SHP77 (cell line): ENCODE data around the gene RAB1B.
"Not testable (repeated sequence)": the region's sequence is repeated elsewhere in the genome, so short reads cannot be mapped to it uniquely, and the experiment has no call there.

Experiments
- DNase-seq, 2 experiments: peaks; one replicate each; lab custom pipeline; 2025; lab: John Stamatoyannopoulos, UW

The RAB1B gene

DNA sequence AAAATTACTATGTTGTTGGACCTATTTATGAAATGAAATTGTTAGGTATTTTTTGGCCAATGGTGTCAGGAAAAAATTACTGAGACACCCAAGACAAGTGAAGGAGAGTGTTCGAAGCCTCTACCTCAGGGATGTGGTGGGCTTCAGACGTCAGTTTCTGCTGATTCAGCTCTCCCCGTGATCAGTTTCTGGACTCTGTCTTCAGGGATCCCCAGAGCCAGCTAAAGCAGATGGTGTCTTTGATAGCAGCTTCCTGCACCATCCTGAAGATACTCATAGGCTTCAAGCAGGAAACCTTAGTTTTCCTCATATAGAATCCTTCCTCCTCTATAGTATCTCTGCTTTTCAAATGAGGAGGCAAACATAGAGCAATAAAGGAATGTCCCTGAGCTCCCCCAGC lies 41.0 kb downstream of the RAB1B start:
- DNase-seq = no peak

DNA sequence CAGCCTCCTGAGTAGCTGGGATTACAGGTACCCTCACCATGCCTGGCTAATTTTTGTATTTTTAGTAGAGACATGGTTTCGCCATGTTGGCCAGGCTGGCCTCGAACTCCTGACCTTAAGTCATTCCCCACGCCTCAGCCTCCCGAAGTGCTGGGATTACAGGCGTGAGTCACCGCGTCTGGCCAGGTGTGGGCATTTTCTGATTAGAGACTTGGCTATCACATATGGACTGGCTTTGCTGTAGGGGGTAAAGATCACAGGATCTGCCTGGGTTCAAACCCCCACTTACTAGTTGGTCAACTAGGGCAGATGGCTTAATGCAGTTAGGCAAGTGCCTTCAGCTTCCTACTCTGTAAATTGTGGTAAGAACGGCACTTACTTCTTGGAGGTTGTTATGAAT lies 41.9 kb downstream of the RAB1B start:
- no peak for DNase-seq

DNA sequence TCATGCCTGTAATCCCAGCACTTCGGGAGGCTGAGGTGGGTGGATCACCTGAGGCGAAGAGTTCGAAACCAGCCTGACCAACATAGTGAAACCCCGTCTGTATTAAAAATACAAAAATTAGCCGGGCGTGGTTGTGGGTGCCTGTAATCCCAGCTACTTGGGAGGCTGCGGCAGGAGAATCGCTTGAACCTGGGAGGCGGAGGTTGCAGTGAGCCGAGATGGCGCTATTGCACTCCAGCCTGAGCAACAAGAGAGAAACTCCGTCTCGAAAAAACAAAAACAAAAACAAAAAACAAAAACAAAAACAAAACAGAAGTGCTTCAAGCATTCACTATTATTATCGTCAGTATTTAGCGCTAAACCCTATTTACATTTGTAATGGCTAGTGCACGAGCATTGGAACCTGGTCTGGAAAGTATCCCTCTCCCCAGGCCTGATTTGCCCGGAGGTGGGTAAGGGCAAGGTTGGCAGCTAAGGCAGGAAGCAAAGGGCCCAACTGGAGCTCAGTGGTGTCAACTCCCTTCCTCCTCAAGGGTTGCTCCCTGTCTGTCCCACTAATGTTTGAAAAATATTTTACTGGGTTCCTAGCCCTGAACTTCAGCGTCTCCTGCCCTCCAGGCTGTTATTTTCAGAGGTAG lies 42.5 kb downstream of the RAB1B start:
- not testable (repeated sequence) for DNase-seq

DNA sequence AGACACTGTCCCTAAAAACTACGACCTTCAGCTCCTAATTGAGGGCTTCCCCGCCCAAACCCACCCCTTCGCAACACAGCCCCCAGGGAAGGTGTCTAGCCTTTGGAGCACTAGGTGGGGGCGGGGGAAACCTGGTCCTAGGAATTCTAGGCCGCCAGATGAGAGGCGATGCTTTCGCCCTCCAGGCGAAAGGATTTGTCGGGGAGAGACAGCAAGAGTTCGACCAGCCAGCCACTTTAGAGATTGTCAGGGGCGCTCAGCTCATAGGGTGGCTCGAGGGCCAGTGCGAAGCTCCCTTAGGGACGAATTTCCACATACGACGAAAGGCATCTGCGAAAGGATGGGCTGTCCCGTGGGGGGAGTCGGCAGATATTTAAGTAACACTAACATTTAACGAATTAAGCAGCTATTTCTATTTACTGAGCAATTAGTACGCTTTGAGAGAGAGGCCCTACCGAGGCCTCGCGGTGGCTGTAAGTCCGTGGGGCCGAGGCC lies 43.1 kb downstream of the RAB1B start:
- peak in 1 of 2 experiments; percentile 68 for DNase-seq

DNA sequence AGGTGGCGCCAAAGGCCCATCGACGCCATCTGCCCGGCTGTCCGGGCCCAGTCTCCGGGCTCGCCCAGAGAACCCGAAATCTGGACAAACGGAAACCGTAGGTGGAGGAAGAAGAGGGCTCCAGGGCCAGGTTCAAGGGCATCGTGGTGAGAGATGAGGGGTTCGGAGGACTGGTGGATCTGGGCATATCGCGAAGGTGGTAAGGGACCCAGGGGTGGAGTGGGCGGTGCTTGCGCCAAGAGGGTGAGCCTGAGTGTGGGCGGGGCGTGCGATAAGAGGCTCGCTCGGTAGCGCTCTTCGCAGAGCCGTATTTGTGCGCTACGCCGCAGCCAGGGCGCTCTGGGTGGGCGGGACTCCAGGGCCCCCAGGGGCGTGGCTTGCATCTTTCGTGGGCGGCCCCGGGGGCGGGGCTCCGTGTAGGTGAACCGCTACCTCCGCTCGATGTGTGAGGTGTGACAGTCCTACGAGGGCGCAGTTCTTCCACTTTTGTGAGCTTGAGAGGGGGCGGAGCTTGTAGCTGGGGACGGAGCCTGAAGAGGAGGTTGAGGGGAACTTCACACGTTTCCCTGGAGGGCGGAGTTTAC lies 43.6 kb downstream of the RAB1B start:
- DNase-seq = peak; percentile 95 to 96

DNA sequence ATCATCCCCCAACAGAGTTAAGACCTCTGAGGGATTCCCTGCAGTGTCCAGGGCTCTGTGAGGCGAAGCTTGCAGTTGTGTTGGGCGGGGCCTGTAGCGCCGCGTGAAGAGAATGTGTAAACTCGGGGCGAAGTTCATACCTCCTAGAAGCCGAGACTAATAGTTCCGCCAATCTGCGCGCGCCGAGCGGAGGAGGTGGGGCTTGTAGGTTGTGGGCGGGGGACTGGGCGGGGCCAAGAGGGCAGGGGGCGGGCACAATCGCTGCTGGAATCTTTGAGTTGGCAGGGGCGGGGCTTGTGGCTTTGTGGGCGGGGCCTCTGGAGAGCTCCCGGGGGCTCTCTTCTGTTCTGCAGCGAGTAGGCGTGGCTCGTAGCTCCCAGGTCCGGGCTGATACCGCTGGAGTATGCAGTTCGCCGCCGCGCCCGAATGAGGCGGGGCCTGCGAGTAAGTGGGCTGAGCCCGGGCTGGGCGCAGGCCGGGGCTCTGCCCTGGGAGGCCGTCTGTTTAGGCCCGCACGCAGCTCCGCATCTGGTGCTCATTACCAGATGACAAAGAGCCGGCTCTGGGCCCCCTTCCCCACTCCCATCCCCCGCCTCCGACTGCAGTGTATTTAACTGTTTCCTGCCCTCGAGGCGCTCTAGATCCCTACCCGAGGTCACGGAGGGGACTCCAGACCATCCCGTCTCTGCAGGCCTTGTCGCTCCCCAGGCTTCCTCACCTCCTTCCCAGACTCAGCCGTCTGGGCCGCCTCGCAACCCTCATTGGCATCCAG lies 44.3 kb downstream of the RAB1B start:
- DNase-seq = peak; percentile 97 to 99

DNA sequence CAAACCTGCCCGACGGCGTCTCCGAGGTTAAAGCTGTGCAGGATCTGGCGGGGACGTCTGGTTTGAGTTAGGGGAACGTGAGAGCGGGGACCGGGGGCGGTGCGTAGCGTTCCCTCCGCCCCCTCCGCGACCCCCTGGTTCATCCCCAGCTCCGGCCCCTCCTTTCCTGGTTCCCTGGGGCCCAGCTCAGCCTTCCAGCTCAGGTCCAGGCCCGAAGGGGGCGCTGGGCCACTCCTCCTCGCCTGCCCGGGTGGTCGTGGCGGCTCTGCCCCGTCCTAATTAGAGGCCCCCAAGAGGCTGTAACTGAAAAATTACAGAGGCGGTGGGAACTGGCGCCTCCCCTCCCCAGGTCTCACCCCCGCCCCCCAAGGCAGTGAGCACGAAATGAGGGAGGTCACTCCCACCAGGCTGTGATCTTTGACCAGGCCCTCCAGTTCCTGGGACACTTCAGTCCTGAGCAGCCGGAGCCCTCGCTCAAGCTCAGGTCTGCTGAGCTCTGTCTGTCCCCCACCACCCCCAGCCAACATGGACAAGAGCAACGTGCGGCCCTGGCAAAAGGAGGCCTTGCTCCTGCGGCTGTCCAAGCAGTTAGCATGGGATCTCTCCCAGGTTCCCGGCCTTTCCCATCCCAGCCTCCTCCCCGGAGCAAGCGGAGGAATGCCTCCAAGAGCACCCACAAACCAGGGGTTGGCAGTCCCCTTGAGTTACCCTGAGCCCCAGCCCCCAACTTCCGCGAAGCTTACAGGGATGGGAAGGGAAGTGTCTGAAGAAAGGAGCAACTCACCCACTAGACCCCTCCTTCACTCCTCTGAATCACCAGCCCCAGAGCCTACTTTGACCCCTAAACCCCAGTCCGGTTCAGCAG lies 45.1 kb downstream of the RAB1B start:
- no peak for DNase-seq

DNA sequence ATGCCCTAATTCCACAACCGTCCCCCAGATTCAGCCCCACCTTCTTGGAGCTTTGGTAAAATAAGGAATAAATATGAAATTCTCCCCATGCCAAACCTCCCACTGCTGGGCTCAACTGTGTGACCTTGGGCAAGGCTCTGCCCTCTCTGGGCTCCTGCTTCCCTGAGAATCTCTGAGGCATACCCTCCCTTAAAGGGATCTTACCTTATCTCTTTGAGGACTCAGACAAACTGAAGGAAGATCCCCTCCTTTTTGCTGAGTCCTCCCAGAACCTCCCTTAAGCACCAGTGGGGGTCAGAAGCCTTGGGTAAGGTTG lies 45.7 kb downstream of the RAB1B start:
- DNase-seq = no peak

DNA sequence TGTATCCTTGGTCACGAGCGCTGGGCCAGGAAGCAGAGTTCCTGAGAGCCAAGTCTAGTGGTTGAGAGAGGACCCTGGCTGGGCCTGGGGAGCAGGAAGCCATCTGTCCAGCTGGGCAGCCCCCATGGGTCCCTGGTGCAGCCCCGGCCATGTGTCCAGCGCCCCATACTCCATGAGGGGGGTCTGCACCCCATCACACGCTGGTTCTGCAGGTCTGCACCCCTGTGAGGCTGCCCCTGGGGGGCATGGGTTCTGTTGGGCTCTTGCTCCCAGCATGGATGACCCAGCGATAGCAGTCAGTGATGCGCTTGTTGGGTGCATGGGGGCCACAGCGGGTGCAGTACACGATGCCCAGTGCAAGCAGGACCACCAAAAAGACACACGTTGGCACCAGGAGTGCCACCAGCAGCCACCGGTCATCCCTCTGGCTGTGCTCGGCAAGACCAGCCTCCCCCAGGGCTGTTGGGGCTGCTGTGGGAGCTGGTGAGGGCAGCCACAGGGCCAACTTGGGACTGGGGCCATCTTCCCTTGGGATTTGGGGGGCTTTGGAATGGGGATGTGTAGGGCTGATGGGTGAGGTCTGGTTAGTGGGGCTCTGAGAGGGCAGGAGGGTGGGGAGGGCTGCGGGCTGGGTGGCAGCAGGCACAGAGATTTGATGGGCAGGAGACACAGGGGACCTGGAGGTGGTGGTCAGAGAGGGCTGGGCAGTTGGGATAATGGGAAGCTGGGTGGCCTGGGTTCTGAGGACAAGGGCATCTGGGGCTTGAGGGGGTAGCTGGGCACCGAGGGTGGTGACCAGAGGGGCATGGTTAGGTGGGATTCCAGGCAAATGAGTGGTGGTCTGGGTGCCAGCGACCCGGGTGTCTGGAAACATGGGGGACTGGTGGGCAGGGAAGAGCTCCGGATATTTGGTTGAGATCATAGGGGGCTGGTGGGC lies 46.4 kb downstream of the RAB1B start:
- no peak for DNase-seq

DNA sequence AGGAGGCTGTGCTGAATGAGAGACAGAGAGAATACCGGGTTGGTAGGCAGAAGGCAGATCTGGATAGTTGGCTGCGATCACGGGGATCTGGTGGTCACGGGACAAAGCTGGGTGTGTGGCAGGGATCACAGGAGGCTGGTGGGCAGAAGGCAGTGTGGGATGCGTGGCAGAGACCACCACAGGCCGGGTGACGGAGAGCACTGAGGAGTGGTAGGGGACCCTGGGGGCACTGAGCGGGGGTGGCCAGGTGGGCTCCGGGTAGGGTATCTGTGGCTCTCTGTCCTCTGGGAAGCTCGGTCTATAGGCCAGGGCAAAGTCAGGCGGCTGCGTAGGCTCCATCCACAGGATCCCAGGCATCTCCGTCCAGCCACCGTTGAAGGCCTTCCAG lies 47.1 kb downstream of the RAB1B start:
- no peak for DNase-seq

DNA sequence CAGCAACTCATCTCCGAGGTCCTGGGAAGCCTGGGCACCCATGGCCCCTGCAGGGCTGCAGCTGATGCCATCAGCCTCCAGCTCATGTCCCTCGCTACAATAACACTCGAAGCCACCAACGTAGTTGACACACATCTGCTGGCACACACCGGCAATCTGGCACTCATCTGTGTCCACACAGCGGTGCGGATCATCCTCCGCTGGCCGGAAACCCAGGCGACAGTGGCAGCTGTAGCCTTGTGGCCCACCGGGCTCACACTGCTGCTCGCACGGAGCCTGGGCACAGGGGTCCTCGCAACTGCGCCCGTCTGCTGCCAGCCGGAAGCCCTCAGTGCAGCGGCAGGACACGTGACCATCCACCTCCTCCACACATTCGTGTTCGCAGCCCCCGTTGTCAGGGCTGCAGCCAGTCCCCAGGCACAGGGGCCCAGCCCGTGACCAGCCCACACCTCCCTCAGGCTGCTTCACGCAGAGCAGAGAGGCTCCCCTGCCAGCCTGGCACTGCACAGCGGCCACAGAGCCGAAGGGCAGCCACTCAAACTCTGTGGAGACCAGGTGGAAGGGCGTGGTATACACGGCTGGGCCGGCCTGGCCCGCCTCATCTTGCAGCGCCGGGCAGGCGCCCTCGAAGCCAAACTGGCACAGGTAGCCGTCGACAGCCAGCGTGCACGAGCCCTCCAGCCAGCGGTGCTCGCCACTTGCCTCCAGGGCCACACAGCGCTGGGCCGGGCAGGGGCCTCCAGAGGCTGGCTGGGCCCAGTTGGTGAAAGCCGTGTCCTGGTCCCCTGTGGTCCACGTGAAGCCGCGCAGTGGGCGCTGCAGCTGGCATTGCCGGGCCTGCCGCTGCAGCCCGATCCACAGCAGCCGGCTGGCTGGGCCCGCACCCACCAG lies 47.7 kb downstream of the RAB1B start:
- peak; percentile 70 to 79 for DNase-seq

DNA sequence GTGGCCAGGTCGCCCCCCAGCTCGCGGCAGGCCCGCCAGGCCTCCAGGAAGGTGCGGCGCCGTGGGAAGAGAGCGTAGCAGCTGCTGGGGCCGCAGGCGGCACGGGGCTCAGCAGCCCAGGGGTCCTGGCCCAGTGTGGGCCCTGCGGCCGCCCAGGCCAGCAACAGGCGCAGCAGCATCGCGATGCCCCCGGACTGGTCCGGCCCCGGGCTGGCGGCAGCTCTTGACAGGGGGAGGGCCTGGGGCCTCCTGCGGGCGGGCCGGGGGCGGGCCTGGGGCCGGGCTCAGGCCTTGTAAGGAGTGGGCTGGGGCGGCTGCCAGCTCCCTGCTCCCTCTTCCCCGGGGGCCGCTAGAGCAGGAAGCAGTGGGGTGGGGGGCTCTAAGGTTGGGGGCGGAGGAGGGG lies 48.4 kb downstream of the RAB1B start, which contains the start of gene CD248:
Gene CD248, minus strand, starts transcription at position 196 of the 403 bp plus-strand sequence. Its CDS starts 17 bp downstream, at position 179.
- DNase-seq = no peak

DNA sequence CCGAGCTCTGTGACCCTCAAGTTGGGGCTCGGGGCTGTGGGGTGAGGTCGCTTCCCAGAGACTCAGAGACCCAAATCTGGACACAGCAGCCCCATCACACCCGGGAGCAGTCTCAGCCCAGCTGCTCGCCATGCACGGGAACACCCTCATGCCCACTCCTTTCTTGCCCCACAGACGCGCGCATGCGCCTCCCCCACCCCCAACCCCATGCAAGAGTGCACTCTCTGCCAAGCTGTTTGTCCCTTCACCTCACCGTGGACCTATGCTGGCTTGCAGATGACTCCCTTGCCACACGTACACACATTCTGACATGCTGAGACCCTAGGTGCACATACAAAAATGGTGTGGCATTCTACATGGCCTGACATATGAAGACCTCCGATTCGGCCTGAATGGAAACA lies 48.9 kb downstream of the RAB1B start:
- no peak for DNase-seq

DNA sequence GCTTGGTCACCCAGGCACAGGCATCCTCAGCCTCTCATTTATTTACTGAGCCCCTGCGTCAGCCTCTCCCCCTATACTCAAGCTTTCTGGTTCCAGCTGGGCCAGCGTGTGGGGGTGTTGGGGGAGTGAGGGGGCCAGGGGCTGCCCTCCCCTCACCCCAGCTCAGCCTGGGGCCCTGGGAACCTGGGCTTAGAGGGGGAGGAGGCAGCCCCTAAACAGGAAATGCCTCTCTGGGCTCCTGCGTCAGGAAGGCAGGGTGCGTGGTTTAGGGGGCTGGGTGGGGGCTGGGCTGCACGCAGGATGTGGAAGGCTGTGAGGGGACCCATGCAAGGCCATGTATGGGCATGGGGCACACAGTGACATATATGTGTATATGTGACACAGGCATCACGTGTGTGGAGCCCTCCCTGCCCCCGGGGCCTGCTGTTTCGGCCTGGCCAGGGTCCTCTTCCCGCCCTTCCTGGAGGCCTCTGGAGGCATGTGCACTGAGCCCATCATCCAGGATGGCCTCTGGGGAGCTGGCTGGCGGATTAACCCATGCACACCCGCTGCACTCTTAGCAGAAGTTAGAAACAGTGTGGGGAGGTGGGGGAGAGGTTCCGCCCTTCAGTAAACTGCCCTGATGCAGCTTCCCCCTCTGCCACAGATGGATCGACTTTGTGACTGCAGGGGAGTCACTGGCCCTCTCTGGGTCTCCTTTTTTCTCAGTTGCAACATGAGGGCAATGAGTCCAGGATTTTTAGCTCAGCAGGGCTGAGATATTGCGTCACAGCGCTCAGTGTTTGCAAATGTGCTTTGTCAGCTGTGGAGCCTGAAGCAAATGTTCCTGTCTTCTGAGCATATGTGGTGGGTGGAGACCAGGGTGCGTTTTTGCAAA lies 49.5 kb downstream of the RAB1B start:
- peak; percentile 32 to 49 for DNase-seq

DNA sequence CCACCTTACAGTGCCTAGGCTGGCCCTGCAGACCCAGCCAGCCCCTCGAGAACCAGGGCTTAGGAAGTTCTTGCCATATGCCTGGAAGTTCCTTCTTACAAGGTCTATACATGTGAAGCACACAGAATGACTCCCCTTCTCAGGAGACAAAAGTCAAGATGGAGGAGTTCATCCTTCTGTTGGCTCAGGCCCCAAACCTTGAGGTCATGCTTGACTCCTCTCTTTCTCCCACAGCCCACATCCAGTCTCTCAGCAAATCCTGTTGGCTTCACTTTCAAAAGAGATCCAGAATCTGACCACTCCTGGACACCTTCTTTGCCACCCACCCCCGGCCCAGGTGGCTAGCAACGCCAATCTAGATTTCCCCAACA lies 50.1 kb downstream of the RAB1B start:
- no peak for DNase-seq

DNA sequence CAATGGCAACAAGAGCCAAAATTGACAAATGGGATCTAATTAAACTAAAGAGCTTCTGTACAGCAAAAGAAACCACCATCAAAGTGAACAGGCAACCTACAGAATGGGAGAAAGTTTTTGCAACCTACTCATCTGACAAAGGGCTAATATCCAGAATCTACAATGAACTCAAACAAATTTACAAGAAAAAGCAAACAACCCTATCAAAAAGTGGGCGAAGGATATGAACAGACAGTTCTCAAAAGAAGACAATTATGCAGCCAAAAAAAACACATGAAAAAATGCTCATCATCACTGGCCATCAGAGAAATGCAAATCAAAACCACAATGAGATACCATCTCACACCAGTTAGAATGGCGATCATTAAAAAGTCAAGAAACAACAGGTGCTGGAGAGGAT lies 51.9 kb downstream of the RAB1B start:
- not testable (repeated sequence) for DNase-seq

DNA sequence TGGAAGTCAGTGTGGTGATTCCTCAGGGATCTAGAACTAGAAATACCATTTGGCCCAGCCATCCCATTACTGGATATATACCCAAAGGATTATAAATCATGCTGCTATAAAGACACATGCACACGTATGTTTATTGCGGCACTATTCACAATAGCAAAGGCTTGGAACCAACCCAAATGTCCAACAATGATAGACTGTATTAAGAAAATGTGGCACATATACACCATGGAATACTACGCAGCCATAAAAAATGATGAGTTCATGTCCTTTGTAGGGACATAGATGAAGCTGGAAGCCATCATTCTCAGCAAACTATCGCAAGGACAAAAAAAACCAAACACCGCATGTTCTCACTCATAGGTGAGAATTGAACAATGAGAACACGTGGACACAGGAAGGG lies 52.3 kb downstream of the RAB1B start:
- DNase-seq = not testable (repeated sequence)

DNA sequence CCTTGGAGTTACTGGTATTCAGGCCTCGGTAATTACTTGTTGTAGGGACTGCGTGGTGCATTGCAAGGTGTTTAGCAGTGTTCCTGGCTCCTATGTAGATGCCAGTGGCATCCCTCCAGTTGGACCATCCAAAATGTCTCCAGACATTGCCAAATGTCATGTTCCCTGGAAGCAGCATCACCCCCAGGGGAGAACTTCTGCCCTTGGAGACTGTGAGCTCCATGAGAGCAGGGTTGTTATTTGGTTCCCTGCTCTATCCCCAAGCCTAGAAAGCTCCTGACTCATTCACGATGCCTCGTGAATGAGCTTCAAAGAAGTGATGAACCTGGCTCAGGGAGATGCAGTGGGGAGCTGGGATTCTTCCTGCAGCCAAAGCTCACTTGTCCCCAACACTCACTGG lies 53.2 kb downstream of the RAB1B start:
- no peak for DNase-seq
